OCI-LY3 (cell line): Measurements from ENCODE around the gene TUFT1.

Source experiments
- H2AFZ ChIP-seq: fragments of 200-600, 300-600 bp; shearing (Covaris generic); 2 replicates; pipeline ENCODE4 v1.6.0; 2014; ENCODE audit warnings: antibody characterized with exemption, low read depth, low read length
- H3K27ac ChIP-seq: fragments of 200-600, 300-600 bp; sonication (generic); 2 replicates; pipeline ENCODE4 v1.5.1; 2014; ENCODE audit warnings: mild to moderate bottlenecking, low read length, moderate library complexity, mixed read lengths
- H3K27me3 ChIP-seq: fragments of 200-600, 300-600 bp; sonication (generic); 2 replicates; pipeline ENCODE4 v1.6.1; 2014; ENCODE audit warnings: low read depth, low read length, mixed read lengths
- H3K36me3 ChIP-seq: fragments of 200-600, 300-600 bp; sonication (generic); replicated peaks from 2 replicates; pipeline ENCODE3; 2014; ENCODE audit warnings: low read depth, low read length, mixed read lengths
- H3K4me1 ChIP-seq: fragments of 300-600, 200-600 bp; sonication (generic); 2 replicates; pipeline ENCODE4 v1.6.1; 2014; ENCODE audit warnings: low read length, mixed read lengths
- H3K4me2 ChIP-seq: fragments of 200-600, 300-600 bp; sonication (generic); 2 replicates; pipeline ENCODE4 v1.6.1; 2014; ENCODE audit warnings: low read length, mixed read lengths
- H3K4me3 ChIP-seq: fragments of 300-600, 200-600 bp; sonication (generic); 2 replicates; pipeline ENCODE4 v1.5.1; 2014; ENCODE audit warnings: antibody characterized with exemption, mild to moderate bottlenecking, low read length, moderate library complexity
- H3K79me2 ChIP-seq: fragments of 300-600, 200-600 bp; shearing (Covaris generic); 2 replicates; pipeline ENCODE4 v1.6.1; 2014; ENCODE audit warnings: mild to moderate bottlenecking, low read length, mixed read lengths
- H3K9ac ChIP-seq: fragments of 300-600, 200-600 bp; shearing (Covaris generic); 2 replicates; pipeline ENCODE4 v1.6.0; 2014; ENCODE audit warnings: mild to moderate bottlenecking, low read length, moderate library complexity
- H3K9me3 ChIP-seq: fragments of 200-600, 300-600 bp; shearing (Covaris generic); 2 replicates; pipeline ENCODE4 v1.6.1; 2014; ENCODE audit warnings: low read length, mixed read lengths; ENCODE audit not compliant: insufficient read depth
- H4K20me1 ChIP-seq: fragments of 200-600, 300-600 bp; sonication (generic); 2 replicates; pipeline ENCODE4 v1.6.1; 2016; ENCODE audit warnings: low read length, mixed read lengths; ENCODE audit not compliant: insufficient read depth
- CTCF ChIP-seq: fragments of 200-600, 300-600 bp; sonication (generic); IDR thresholded peaks from 2 replicates; pipeline ENCODE4 v1.5.1; 2014; ENCODE audit warnings: antibody characterized with exemption, low read length, low read depth
- EZH2phosphoT487 ChIP-seq: fragments of 200-600 bp; shearing (Covaris generic); IDR thresholded peaks from 2 replicates; pipeline ENCODE4 v1.6.1; 2018; ENCODE audit warnings: antibody characterized with exemption, mixed run types, low read depth

TUFT1 gene

GRCh38 chr1:151526735-151527525 lies 13.2 kb upstream of the TUFT1 start:
- Histone ChIP-seq H3K4me3 (no peak overlapping the region), H3K36me3 (no peaks in the 10 kb centered on the region), H3K9ac (no peak overlapping the region), H4K20me1 (no peaks in the 10 kb centered on the region), H2AFZ (no peak overlapping the region), H3K4me2 (no peak overlapping the region), H3K27ac (no peak overlapping the region), H3K9me3 (no peaks in the 10 kb centered on the region), H3K4me1 (no peaks in the 10 kb centered on the region), H3K27me3 (no peaks in the 10 kb centered on the region), H3K79me2 (no peaks in the 10 kb centered on the region)
- TF ChIP-seq CTCF: no peak
- TF ChIP-seq EZH2phosphoT487: no peak

DNA sequence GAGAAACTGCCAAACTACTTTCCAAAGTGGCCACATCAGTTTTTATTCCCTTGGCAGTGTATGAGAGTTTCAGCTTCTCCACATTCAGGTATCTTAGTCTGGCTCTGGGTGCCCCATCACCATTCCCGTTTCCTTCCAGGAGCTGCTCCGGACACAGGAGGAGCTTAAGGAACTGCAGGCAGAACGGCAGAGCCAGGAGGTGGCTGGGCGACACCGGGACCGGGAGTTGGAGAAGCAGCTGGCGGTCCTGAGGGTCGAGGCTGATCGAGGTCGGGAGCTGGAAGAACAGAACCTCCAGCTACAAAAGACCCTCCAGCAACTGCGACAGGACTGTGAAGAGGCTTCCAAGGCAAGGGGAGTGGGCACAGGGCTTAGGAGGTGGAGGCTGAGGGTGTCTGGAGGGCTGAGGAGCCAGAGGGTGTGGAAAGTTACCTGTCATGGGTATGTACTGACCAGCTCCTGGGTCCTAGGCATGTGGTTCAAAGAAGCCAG lies 10.9 kb upstream of the TUFT1 start:
- no peaks in the 10 kb centered on the region for H3K79me2 ChIP-seq
- H3K4me1 ChIP-seq: peaks cover 5% of the 10 kb centered on the region; the same call in 1 of the 2 replicates
- no peaks in the 10 kb centered on the region for H4K20me1 ChIP-seq
- no peaks in the 10 kb centered on the region for H3K9me3 ChIP-seq
- H3K9ac ChIP-seq: no peak overlapping the region
- no peak for TF ChIP-seq EZH2phosphoT487
- no peak for TF ChIP-seq CTCF
- H3K36me3 ChIP-seq: no peaks in the 10 kb centered on the region
- no peak overlapping the region for H2AFZ ChIP-seq
- no peak overlapping the region for H3K4me3 ChIP-seq
- H3K27me3 ChIP-seq: no peaks in the 10 kb centered on the region
- no peak overlapping the region for H3K27ac ChIP-seq
- H3K4me2 ChIP-seq: no peak overlapping the region

- peaks cover 5% of the 10 kb centered on the region; the same call in 1 of the 2 replicates for H3K4me1 ChIP-seq
These were observed 10.3 kb upstream of the TUFT1 start for GRCh38 chr1:151529781-151530180.

More at GRCh38 chr1:151529781-151530180, 10.3 kb upstream of the TUFT1 start:
- Histone ChIP-seq H3K4me2 (no peak overlapping the region), H4K20me1 (no peaks in the 10 kb centered on the region), H3K27me3 (no peaks in the 10 kb centered on the region), H3K4me3 (no peak overlapping the region), H3K27ac (no peak overlapping the region), H3K9ac (no peak overlapping the region), H3K9me3 (no peaks in the 10 kb centered on the region), H3K36me3 (no peaks in the 10 kb centered on the region), H2AFZ (no peak overlapping the region), H3K79me2 (no peaks in the 10 kb centered on the region)
- no peak for TF ChIP-seq CTCF
- no peak for TF ChIP-seq EZH2phosphoT487
